HUES6 (cell line): Measurements from ENCODE around the gene ANKS6.
"Not testable (repeated sequence)": the region's sequence is repeated elsewhere in the genome, so short reads cannot be mapped to it uniquely, and the experiment has no call there.

Source experiments
- H3K27ac ChIP-seq: 2 replicates; pipeline ENCODE4 v1.7.0; 2013; ENCODE audit warnings: low read depth, mild to moderate bottlenecking, low read length, inconsistent platforms
- H3K27me3 ChIP-seq: 2 replicates; pipeline ENCODE4 v1.6.1; 2013; ENCODE audit warnings: low read length; ENCODE audit not compliant: control insufficient read depth, insufficient read depth
- H3K36me3 ChIP-seq: 2 replicates; pipeline ENCODE4 v1.6.1; 2013; ENCODE audit warnings: low read length; ENCODE audit not compliant: control insufficient read depth, insufficient read depth
- H3K4me1 ChIP-seq: 2 replicates; pipeline ENCODE4 v1.6.1; 2013; ENCODE audit warnings: low read length; ENCODE audit not compliant: control insufficient read depth, insufficient read depth
- H3K4me3 ChIP-seq: 2 replicates; pipeline ENCODE4 v1.5.1; 2013; ENCODE audit warnings: low read depth, low read length
- H3K9ac ChIP-seq: one replicate; pipeline ENCODE4 v1.6.1; 2013; ENCODE audit warnings: mild to moderate bottlenecking, low read length
- H3K9me3 ChIP-seq: 2 replicates; pipeline ENCODE4 v1.6.1; 2013; ENCODE audit warnings: low read depth, low read length; ENCODE audit not compliant: control insufficient read depth, insufficient read depth

Gene ANKS6

GRCh38 chr9:98692392-98692791, 104.0 kb downstream of the ANKS6 start:
- Histone ChIP-seq H3K4me1 (peaks cover 3% of the 10 kb centered on the region; the same call in 1 of the 2 replicates), H3K27me3 (peaks cover 2% of the 10 kb centered on the region; the same call in 1 of the 2 replicates), H3K27ac (no peak overlapping the region)

GRCh38 chr9:98691890-98692289, 104.5 kb downstream of the ANKS6 start:
- H3K9ac ChIP-seq = no peak overlapping the region
- H3K4me3 ChIP-seq = no peak overlapping the region
- H3K36me3 ChIP-seq = no peaks in the 10 kb centered on the region
- no peak overlapping the region for H3K27ac ChIP-seq
- H3K9me3 ChIP-seq = no peaks in the 10 kb centered on the region
- peaks cover 2% of the 10 kb centered on the region; the same call in 1 of the 2 replicates for H3K27me3 ChIP-seq
- H3K4me1 ChIP-seq = peaks cover 8% of the 10 kb centered on the region; the same call in 1 of the 2 replicates

More at GRCh38 chr9:98692392-98692791, 104.0 kb downstream of the ANKS6 start:
- Histone ChIP-seq H3K36me3 (no peaks in the 10 kb centered on the region), H3K4me3 (no peak overlapping the region), H3K9me3 (no peaks in the 10 kb centered on the region), H3K9ac (no peak overlapping the region)

GRCh38 chr9:98690686-98691085, 105.7 kb downstream of the ANKS6 start:
- Histone ChIP-seq H3K9ac (no peak overlapping the region), H3K4me3 (no peak overlapping the region), H3K27me3 (peaks cover 2% of the 10 kb centered on the region; the same call in 1 of the 2 replicates), H3K4me1 (peaks cover 10% of the 10 kb centered on the region; the same call in 1 of the 2 replicates), H3K36me3 (no peaks in the 10 kb centered on the region), H3K9me3 (no peaks in the 10 kb centered on the region), H3K27ac (no peak overlapping the region)

- Histone ChIP-seq H3K27me3 (peaks cover 2% of the 10 kb centered on the region; the same call in 1 of the 2 replicates), H3K4me3 (no peak overlapping the region), H3K9me3 (no peaks in the 10 kb centered on the region), H3K9ac (no peak overlapping the region), H3K27ac (no peak overlapping the region), H3K4me1 (peaks cover 10% of the 10 kb centered on the region; the same call in 1 of the 2 replicates), H3K36me3 (no peaks in the 10 kb centered on the region)
These were observed 107.5 kb downstream of the ANKS6 start for GRCh38 chr9:98688710-98689495.

GRCh38 chr9:98687911-98688310, 108.4 kb downstream of the ANKS6 start:
- Histone ChIP-seq H3K9ac (no peak overlapping the region), H3K9me3 (no peaks in the 10 kb centered on the region), H3K36me3 (no peaks in the 10 kb centered on the region), H3K4me1 (peaks cover 10% of the 10 kb centered on the region; the same call in 1 of the 2 replicates), H3K27ac (no peak overlapping the region), H3K4me3 (no peak overlapping the region), H3K27me3 (peaks cover 2% of the 10 kb centered on the region; the same call in 1 of the 2 replicates)

- Histone ChIP-seq H3K9ac (no peak overlapping the region), H3K27me3 (peaks cover 2% of the 10 kb centered on the region; the same call in 1 of the 2 replicates), H3K4me1 (peaks cover 10% of the 10 kb centered on the region; the same call in 1 of the 2 replicates), H3K36me3 (no peaks in the 10 kb centered on the region), H3K27ac (no peak overlapping the region), H3K9me3 (no peaks in the 10 kb centered on the region), H3K4me3 (no peak overlapping the region)
These were observed 109.1 kb downstream of the ANKS6 start for GRCh38 chr9:98686961-98687855.

- peaks cover 12% of the 10 kb centered on the region for H3K4me1 ChIP-seq
- H3K27me3 ChIP-seq, H3K9ac ChIP-seq, H3K9me3 ChIP-seq, H3K36me3 ChIP-seq, H3K27ac ChIP-seq, H3K4me3 ChIP-seq: not testable (repeated sequence)
These were observed 111.5 kb downstream of the ANKS6 start for GRCh38 chr9:98684816-98685215.
